GM06990 (cell line): Measurements from ENCODE around the gene IQCK.

ENCODE experiments used
- DNase-seq: peaks from one replicate; pipeline ENCODE4 v3.0.0-alpha.2; 2011; ENCODE audit not compliant: insufficient read length; ENCODE audit errors: extremely low read depth
- H3K27me3 ChIP-seq: replicated peaks from 2 replicates; pipeline ENCODE4 v1.6.0; 2011; ENCODE audit warnings: low read length; ENCODE audit not compliant: control insufficient read depth, insufficient read depth
- H3K36me3 ChIP-seq: 2 replicates; pipeline ENCODE4 v1.5.1; 2011; ENCODE audit warnings: low read length; ENCODE audit not compliant: control insufficient read depth, insufficient read depth
- H3K4me3 ChIP-seq: replicated peaks from 2 replicates; pipeline ENCODE4 v1.5.1; 2011; ENCODE audit warnings: low read depth, mild to moderate bottlenecking, control low read depth, low read length
- TF ChIP-seq, protein P1 (sequence below): IDR thresholded peaks from 2 replicates; pipeline ENCODE4 v1.5.1; 2011; ENCODE audit warnings: low read length, control low read depth, mild to moderate bottlenecking, inconsistent platforms; ENCODE audit not compliant: insufficient read depth, poor library complexity, severe bottlenecking

Gene IQCK

DNA sequence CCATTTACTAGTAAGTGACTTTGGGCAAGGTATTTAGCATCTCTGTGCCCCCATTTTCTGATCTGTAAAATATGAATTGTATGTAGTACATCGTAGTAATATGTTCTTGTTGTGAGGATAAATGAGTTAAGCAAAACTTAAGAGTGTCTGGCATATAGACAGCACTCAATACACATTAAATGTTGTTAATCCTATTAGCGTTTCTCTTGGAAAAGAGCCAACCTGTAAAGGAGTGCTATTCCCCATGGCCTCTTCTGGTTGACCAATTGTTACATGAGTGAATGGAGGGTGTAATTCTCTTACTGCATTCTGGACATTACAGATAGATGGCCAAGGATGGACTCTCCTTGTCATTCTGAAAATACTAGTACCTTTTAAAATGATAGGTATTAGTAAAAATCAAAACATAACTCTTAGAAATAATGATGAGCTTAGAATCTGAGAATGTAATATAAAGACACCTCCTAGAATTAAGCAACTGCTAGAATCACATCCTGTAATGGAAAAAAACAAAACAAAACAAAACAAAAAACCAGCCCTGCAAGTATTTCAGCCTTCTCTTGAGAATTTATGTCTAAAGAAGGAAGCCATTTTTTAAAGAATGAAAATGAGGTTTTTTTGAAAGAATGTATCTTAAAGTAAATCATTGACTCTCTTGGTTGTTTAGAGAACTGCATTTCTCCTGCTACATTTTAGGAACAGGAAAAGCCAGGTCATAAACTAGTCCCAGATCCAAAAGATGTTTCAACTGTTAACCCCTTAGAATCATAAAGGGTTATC lies 30.5 kb downstream of the IQCK start:
- TF ChIP-seq, protein P1, sequence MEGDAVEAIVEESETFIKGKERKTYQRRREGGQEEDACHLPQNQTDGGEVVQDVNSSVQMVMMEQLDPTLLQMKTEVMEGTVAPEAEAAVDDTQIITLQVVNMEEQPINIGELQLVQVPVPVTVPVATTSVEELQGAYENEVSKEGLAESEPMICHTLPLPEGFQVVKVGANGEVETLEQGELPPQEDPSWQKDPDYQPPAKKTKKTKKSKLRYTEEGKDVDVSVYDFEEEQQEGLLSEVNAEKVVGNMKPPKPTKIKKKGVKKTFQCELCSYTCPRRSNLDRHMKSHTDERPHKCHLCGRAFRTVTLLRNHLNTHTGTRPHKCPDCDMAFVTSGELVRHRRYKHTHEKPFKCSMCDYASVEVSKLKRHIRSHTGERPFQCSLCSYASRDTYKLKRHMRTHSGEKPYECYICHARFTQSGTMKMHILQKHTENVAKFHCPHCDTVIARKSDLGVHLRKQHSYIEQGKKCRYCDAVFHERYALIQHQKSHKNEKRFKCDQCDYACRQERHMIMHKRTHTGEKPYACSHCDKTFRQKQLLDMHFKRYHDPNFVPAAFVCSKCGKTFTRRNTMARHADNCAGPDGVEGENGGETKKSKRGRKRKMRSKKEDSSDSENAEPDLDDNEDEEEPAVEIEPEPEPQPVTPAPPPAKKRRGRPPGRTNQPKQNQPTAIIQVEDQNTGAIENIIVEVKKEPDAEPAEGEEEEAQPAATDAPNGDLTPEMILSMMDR = no peak
- no peak overlapping the region for H3K4me3 ChIP-seq
- no peaks in the 10 kb centered on the region for H3K27me3 ChIP-seq
- H3K36me3 ChIP-seq = no peaks in the 10 kb centered on the region
- no peak for DNase-seq

DNA sequence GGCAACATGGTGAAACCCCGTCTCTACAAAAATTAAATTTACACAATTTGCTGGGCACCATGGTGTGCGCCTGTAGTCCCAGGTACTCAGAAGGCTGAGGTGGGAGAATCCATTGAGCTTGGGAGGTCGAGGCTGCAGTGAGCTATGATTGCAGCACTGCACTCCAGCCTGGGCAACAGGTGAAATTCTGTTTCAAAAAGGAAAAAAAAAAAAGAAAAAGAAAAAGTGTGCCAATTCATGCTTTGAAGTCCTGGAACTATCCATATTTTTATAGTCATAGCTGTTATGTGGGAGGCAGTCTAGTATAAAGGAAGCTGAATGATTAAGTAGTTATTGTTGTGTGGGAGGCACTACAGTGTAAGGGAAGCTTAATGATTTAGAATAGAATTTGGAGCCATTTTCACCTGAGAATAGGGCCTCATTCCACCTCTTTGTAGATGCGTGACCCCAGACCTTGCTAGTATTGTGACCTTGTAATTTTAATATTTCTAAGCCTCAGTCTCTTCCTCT lies 31.6 kb downstream of the IQCK start:
- no peak for DNase-seq
- Histone ChIP-seq H3K4me3 (no peak overlapping the region), H3K27me3 (no peaks in the 10 kb centered on the region), H3K36me3 (no peaks in the 10 kb centered on the region)
- TF ChIP-seq, protein P1 = no peak

DNA sequence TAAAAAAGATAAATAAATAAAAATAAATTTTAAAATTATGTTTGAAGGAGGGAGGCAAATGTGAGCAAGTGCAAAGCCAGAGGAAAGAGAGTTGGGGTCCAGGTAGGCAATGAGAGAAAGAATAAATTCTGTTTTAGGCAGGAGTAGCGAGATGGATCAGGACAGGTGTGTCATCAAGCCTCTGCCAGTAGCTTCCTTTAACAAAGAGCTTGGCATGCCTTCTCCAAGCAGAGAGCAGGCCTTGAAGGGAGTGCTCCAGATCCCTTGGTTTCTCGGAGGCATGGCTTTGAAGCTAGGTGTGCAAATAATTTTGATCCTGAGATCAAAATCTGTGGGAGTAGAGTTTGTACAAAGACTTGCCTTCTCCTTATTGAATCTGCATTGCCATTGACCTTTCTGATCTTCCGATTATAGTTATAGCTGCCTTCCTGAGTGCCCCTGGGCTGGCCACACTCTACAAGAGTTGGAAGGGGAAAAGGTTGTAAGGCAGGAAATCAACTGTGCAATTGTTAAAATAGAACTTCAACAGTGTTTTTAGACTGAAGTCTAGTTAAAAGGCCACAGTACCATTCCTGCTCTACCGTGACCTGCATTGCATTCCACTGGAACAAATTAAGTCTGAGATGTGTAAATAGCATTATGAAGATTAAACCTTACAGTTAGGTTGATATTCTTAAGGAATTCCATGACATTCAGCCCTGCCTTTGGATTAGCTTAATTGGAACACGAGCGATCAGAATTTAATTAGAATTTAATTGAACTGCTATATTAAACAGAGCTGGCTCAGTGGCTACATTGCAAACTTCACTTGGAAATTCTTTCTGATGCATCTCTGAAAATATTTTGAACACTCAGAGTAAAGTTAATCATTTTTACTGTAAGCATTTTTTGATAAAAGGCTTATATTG lies 33.7 kb downstream of the IQCK start:
- TF ChIP-seq, protein P1 = no peak
- Histone ChIP-seq H3K27me3 (no peaks in the 10 kb centered on the region; the same call in 1 of the 2 replicates), H3K36me3 (no peaks in the 10 kb centered on the region), H3K4me3 (no peak overlapping the region)
- no peak for DNase-seq

DNA sequence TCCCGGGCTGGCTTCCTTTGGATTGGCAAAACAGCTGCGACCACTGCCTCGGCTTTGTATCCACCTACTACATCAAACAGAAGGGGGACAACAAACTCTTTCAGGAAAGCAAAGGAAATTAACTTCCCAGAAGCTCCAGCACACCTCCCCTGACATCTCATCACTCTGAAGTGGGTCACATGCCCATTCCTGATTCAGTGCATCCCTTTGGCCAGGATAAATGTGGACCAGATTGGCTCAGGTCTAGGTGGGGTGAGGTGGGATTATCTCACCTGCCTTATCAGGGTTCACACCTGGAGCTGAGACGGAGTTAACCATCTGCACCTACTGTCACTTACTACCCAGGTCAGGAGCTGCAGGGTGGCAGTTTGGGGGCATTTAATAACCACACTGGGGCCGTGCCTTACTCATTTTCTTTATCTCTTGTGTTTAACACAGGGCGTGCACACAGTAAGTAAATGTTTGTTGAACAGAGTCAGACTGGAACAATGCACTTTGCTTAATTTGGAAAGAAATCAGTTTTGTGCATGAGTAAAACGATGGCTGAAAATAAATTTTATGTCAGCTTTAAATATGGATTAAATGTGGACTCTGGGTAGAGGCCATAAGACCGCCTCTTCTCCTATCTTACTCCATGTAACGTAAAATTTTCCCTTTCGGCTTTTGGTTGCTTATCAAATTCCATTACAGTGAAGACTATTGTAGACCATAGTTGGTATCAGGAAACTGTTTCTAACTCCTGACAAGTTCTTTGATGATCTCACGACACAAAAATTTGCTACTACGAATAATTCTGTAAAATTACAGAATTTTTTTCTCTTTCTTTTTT lies 36.0 kb downstream of the IQCK start:
- Histone ChIP-seq H3K27me3 (no peaks in the 10 kb centered on the region; the same call in 1 of the 2 replicates), H3K36me3 (no peaks in the 10 kb centered on the region), H3K4me3 (no peak overlapping the region)
- TF ChIP-seq, protein P1 = no peak
- no peak for DNase-seq

DNA sequence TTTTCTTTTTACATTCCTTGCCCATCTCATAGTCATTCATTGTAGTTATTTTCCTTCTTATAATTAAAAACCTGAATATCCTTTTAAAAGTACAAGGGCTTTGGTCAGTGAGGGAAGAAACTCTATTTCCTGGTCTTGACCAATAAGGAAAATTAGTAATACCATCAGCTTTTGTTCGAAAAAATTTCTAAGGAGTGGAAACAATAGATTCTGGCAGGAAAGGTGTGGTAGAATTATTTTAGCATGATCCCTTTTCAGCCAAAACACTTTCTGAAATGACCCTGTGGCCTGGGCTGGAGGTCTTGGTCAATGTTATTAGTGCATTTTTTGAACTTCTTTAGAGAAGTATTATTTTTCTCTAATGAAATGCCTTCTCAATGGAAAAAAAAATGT lies 36.6 kb downstream of the IQCK start:
- no peaks in the 10 kb centered on the region; the same call in 1 of the 2 replicates for H3K27me3 ChIP-seq
- no peaks in the 10 kb centered on the region for H3K36me3 ChIP-seq
- no peak for DNase-seq
- no peak overlapping the region for H3K4me3 ChIP-seq
- TF ChIP-seq, protein P1 = no peak
